RCC 7860 (cell line): Measurements from ENCODE around the gene ABCG1.

Experiments
- DNase-seq: peaks from one replicate; pipeline ENCODE4 v3.0.0-alpha.2; 2015; ENCODE audit warnings: low spot score
- FAIRE-seq: peaks from 2 replicates; lab custom pipeline; 2012; peaks lifted over from hg19 to GRCh38; lab: Jason Lieb, UNC

The ABCG1 gene

DNA sequence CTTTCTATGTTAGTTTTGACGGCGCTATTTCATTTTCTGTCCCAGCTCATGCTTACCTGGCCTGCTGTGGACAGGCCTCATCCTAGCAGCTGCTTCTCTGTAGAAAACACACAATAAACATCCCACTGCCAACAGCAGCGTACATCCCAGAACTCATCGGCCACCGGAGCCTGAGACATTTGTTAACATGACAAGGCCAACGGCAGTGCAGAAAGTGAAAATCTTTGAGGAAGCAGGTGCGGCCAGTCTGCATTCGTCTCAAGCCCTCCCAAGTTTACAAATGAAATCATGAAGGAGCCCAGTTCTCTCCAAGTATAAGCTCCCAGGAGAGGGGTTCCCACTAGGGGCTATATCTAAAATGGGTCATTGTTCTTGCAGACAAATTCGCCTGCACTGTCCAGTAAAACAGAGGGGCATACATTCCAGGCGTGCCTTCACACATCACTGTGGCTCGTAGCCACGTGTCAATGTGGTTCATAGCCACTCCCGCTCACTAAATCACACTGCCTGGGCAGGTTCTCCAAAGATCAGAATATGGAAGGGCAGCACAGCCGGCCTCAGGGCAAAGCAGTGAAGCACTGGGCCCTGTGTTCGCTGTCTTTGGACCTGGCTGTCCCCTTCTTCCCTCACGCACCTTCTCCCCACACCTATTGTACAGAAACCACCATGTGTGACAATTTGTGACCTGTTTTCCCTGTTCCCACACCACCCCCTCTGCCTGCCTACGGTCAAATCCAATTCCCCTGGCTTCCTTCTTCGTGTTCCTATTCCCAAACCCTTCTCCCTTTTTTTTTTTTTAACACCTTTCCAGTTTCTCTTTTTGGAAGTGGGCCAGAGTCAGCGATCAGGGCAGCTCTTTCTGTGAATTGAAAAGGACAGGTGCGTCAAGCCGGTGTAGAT, 27.0 kb upstream of the ABCG1 start:
- FAIRE-seq, result no peak
- no peak for DNase-seq

DNA sequence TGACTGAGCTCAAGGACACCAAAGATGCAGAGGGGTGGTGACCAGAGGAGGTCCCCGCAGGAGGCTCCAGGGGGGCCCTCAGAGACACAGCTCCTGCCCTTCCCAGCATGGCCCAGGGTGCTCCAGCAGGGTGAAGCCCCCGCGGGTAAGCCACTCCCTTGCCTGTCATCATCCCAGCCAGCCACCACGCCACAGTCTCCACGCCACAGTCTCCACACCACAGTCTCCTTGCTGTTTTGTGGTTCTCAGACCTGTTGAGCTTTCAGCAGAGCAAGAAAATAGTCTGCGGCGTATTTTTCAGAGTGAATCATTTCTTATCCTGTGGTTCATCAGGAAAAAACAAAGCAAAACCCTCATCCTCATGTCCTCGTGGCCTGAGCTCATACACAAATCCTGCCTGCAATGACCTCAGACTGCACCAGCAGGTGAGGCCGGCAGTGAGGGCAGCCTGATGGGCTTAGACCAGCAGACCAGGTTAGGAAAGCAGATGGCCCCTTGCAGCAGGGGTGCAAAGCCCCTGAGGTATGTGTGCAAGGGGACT, 25.7 kb upstream of the ABCG1 start:
- FAIRE-seq (no peak), DNase-seq (no peak)

DNA sequence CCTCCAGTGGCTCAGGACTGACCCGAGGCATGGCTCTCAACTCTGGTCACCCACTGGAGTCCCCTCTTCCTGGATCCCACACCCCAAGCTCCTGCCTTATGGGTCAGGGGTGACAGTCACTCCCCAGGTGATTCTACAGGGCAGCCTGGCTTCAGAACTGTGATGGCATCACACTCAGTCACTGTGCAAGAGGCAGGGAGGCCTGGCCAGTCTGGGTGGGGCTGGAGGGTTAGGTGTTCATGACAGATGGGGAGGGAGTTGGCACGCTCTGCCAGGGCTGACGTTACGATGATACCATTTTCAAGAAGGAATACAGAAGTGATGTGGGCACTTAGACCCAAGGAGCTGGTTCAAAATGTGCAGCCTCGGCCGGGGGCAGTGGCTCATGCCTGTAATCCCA, 25.2 kb upstream of the ABCG1 start:
- FAIRE-seq, result no peak
- no peak for DNase-seq

DNA sequence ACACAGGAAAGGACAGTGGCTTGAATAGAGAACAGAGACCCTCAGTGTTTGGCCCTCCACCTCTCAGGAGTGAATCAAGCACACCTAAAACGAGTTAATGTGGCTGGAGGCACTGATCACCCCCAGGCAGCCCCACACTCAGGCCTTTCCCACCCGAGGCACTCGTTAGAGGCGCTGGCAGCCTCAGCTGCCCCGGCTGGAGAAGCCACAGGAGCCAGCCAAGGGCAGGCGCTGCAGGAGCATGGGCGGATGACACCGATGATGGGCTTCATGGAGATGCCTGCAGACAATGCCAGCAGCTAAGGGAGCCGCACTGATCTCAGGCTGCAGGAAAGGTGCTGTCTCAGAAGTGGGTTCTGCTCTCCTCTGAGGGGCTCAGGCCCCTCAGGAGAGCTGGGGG, 24.1 kb upstream of the ABCG1 start:
- DNase-seq, result no peak
- no peak for FAIRE-seq

DNA sequence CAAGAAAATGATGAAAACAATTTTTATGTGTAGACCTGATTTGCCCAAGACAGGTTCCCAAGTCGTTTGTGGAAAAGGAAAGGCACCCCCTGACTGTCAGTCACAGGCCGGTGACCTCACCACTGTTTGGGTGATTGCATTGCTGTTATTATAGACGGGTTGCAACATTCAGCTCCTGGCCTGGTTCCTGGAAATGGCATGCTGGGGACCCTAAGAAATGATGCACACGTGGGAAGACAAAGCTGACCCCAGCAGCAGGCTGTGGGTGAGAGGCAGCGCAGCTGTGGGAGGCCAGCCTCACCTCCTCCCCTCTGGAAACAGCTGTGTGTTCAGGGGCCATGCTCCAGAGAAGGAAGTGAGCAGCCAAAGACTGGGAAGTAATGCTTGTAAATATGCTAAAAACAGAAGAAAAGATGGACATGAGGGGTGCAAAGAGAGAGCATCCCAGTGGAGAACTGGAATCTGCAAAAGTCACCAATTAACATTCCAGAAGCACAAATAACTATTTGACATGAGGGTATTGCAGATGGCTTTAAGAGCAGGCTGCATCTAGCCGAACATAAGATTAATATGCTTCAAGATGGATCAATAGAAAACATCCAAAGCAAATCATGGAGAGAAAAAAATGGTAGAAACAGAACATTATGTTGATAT, 23.4 kb upstream of the ABCG1 start:
- DNase-seq (no peak), FAIRE-seq (no peak)

DNA sequence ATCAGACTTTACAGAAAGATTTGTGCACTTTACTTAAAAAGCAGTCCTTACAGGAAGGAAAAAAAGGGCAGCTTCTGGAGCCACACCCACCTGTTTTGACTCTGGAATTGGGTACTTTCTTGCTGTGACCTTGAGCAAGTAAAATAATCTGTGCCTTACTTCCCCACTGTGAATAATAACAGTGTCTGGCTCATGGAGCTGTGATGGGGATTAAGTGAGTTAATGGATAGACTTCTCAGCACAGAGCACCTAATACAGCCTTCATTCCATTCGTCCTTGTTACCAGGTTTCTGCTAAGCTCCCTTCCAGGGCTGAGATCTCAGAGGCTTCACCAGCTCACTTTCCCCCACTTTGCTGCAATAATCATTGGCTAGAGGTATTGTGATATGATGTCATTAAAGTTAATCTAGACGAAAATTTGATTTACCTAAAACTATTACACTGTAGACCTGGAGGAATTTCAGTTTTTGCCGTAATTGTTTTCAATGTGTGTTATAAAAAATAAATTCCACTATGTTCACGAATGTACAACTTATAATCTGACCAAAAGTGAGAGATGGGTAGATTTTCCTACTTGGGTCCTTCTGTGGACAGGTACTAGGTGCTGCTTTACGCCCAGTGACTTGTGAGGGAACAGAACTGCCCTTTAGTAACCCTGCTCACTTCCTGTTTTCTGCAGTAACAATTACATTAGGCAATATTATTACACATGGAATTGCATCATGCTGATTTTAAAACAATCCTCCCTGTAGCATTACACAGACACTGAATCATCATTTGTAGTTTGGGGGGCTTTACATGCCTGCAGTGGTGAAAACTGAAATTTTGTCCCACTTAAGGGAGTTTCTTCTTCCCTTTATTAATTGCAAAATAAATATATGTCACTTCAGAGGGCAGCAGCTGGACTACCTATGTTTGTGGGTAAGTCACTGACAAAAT, 19.7 kb upstream of the ABCG1 start:
- FAIRE-seq, result no peak
- DNase-seq, result no peak

DNA sequence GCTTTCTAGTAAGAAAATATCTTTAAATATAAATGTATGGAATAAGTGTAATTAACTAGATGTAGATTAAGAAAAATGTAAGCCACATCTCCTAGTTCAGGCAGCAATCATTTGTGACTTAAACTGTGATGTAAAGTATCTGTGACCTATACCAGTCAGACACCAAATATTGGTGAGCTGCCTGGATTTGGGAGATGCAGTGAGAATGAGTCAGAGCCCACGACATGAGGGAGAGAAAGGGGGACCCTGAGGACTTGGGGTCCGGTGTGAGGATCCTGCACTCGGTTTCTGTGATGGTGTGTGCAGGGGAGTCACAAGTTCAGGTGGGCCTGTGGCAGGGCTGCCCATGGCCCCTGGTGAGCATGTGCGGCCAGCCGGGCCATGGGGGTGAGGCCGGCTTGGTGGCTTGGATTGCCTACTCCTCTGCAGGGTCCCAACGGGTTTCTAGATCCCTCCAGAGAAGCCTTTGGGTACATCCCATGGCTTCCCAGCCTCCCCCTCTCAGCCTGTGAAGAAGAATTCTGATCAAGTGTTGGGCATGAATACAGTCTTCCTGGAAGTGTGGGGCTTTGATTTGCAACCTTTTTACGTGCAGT, 19.0 kb upstream of the ABCG1 start:
- DNase-seq (no peak), FAIRE-seq (no peak)

DNA sequence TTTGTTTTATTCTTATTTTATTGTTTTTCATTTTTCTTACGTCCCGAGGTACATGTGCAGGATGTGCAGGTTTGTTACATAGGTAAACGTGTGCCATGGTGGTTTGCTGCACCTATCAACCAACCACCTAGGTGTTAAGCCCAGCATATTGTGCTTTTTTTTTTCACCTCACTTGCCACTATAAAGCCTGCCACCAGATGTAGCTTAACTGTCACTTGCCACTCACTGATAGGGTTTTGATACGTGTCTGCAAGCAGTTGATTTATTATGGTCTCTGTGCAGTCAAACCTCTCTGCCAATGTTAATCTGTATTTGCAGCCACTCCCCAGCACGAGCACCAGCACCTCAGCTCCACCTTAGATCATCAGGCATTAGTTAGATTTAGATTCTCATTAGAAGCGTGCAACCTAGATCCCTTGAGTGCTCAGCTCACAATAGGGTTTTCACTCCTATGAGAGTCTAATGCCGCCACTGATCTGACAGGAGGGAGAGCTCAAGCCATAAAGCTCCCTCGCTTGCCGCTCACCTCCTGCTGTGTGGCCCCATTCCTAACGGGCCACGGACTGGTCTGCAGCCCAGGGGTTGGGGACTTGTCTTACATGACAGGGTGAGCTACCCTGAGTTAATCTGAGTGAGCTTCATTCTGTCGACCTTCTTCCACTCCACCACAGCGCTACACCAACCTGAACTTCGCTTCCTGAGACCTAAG, 17.9 kb upstream of the ABCG1 start:
- DNase-seq, result no peak
- no peak for FAIRE-seq

DNA sequence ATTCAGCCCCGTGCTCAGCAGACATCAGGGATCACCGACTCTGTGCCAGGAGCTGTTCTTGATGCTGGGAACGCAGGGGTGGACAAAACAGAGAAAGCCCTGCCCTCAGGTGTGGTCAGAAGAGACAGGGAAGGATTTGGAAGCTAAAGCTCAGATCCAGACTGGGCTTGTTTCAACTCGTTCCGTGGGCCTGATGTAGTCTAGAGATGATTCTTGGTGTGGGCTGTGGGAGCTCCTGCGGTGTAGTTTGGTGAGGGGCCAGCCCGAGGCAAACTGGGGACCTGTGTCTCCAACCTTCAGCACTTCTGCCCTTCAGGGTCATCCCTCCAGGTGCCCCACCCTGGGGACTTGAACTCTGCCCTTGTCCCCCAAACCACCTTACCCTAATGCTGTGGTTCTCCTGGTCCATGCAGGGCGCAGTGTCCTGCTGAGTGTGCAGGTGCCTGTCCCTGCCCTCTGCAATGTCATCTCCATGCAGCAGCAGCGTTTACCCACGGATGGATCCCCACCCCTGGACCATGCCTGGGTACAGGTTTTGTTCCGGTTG, 17.3 kb upstream of the ABCG1 start:
- DNase-seq (no peak), FAIRE-seq (no peak)

DNA sequence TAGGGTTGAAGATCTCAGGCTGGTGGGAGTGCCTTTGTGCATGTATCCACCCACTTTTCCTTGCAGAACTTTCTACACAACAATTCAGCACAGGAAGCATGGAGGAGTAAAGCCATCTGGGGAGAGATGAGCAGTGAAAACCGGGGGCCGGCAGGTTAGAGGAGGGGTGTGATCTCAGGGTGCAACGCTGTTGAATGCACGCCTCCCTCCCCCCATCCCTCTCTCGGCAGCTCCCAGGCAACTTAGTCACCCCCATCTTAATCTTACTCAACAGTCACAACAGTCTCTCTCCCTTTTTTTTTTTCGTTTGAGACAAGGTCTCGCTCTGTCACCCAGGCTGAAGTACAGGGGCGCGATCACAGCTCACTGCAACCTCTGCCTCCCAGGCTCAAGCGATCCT, 16.6 kb upstream of the ABCG1 start:
- FAIRE-seq, result no peak
- DNase-seq, result no peak

DNA sequence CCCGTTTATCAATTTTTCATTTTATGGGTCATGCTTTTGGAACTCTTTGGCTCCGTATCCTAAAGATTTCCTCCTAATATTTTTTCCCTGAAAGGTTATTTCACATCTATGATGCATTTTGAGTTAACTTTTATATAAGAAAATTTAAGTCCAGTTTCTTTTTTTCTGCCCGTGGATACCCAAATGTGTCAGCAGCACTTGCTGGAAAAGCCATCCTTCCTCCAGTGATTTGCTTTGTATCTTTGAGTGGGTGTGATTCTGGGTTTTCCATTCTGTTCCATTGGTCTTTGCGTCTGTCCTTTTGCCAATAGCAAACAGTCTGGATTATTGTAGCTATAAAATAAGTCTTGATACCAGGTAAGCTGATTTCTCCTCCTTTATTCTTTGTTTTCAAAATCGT, 15.6 kb upstream of the ABCG1 start:
- FAIRE-seq (no peak), DNase-seq (no peak)

DNA sequence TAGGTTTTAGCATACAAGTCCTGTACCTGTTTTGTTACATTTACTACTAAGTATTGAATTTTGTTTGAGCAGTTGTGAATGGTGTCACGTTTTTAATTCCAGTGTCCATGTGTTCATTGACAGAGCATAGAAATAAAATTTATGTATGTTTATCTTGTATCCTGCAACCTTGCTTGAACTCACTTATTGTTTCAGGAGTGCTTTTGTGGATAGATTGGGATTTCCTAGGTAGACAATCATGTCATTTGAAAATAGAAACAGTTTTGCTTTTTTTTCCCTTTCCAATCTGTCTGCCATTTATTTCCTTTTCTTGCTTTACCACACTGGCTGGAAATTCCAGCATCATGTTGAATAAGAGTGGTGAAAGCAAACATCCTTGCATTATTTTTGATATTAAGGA, 15.0 kb upstream of the ABCG1 start:
- no peak for DNase-seq
- no peak for FAIRE-seq

DNA sequence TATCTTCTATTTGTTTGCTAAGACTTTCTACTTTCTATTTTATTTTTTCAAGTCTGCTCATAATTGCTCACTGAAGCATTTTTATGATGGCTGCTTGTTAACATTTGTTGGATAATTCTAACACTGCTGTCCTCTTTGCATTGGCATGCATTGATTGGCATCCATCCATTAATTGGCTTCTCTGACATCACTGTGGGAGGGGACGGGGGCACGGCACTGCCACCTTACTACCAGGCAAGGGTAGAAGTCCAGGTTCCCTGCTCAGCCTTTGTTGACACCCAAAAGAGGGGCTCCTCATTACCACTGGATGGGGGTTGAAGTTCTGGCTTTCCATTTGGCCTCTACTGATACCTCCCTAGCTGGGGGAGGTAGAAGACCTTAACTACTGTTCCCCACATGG, 11.5 kb upstream of the ABCG1 start:
- DNase-seq, result no peak
- no peak for FAIRE-seq

DNA sequence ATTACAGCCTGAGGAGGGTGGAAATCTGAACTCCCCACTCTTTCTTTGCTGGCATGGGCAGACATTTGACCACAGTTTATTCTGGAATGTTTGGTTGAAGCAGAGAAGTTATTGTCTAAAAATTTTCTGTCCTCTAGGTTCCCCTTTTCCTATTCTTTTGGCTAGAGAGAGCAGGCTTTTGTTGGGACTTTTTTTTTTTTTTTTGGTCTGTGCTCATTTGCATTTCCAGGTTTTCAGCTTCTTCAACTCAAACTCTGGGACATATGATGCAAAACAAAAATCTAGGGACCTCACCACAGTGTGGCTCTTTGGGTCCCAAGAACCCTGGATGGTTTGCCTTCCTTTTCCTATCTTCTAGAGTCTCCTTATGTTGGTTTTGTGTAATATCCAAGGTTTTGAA, 10.9 kb upstream of the ABCG1 start:
- no peak for FAIRE-seq

DNA sequence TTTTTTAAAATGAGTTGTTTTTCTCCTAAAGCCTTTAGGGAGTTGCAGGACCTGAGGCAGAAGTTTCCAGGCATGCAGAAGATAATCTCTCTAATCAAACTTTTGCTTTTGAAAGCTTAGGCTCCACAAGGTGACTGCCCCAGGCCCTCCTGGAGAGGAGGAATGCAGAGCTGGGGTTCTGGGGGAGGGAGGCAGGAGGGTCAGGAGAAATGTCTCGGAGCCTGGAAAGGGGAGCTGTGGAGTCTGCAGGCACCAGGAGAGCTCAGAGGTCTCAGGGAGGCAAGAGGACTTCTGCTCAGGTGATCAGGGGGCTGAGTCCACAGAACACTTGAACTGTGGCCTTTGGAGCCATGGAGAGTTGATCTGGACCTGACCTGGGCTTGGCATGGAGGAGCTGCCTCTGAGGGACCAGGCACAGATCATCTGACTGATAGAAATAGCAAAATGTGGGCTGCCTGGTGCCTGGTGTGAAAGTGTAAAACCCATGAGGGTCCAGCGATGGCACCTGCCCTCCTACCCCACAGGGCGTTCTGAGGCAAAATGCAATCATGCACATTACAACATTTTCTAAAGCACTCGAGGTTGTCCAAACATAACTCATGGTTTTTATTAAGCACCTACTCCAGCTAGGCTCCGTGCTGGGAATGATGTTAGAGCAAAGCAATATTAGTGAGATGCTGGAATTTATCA, 10.0 kb upstream of the ABCG1 start:
- FAIRE-seq (no peak), DNase-seq (no peak)

More for the DNA sequence above, 10.9 kb upstream of the ABCG1 start:
- no peak for DNase-seq

DNA sequence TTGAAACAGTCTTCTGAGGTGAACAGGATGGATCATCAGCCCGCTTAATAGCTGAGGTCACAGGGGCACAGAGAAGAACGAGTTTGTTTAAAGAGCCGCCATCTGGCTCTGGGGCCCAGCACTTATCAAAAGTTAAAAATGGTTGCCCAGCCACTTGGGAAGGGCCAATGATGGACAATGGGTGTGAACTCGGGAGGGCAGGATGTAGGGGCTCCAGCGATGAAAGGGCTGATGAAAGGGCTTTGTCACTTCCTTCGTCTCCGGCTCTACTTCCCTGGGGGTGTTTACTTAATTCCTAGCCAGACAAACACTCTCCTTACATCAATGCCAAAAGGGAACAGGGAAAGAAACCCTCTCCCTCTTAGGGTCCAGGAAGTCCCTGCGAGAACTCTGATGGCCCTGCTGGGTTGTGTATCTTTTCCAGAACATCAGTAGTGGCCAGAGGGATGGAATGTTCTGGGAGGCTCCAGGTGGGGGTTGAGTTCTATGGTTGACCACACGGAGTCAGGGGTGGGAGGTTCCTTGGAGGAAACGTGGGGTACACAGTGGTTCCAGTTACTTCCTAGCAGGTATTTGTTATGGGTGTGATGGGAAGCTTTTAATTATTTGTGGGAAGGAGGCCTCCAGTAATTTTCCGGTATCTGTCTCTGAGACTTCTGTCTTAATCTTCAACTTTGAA, 9.0 kb upstream of the ABCG1 start:
- FAIRE-seq, result no peak

DNA sequence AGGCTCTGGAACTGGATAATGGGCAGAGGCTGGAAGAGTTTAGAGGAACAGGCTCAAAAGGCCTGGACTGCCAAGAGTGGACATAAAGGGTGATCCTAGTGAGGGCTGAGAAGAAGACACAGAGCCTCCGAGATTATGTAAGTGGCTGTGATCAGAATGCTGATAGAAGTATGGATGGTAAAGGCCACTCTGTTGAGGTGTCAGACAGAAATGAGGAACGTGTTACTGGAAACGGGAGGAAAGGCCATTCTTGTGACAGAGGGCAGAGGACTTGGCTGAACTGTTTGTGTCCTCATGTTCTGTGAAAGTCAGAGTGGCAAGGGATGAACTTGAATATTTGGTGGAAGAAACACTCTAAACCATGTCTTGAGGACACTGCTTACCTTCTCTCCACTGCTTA, 6.7 kb upstream of the ABCG1 start:
- FAIRE-seq (no peak), DNase-seq (no peak)

More for the DNA sequence above, 9.0 kb upstream of the ABCG1 start:
- no peak for DNase-seq

DNA sequence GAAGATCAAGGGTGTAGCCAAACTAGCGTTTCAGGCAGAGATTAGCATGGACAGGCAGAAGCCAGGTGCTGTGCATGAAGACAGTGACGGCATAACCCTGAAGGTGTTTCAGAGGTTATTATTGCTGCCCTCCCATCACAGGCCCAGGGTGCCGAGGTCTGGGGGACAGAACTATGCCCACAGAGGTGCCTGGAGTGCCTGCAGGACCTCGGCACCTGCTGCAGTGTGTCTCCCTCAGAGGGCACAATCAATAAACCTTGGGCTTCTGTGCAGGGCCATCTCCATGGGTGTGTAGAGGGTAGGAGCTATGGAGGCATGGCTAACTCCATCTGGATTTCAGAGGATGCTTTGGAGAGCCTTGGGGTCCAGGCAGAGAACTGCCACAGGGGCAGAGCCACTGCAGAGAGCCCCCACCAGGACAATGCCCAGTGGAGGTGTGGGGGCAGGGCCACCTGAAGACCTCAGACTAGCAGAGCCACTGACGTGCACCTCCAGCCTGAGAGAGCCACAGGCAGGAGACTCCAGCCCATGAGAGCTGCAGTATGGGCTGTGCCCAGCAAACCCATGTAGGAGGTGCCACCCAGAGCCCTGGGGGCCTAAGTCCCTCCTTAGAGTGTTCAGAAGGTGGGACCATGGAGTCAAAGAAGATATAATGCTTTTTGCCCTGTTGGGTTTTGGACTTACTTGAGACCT, 5.7 kb upstream of the ABCG1 start:
- FAIRE-seq, result no peak
- DNase-seq, result no peak
